HG03457 (cell line): ENCODE results near the gene YBEY.

ENCODE experiments used
- ATAC-seq: cut with Tn5 transposase; IDR thresholded peaks from one replicate; pipeline ENCODE4 v1.9.1; 2021; ENCODE audit warnings: moderate number of reproducible peaks; ENCODE audit not compliant: unreplicated experiment

YBEY gene

DNA sequence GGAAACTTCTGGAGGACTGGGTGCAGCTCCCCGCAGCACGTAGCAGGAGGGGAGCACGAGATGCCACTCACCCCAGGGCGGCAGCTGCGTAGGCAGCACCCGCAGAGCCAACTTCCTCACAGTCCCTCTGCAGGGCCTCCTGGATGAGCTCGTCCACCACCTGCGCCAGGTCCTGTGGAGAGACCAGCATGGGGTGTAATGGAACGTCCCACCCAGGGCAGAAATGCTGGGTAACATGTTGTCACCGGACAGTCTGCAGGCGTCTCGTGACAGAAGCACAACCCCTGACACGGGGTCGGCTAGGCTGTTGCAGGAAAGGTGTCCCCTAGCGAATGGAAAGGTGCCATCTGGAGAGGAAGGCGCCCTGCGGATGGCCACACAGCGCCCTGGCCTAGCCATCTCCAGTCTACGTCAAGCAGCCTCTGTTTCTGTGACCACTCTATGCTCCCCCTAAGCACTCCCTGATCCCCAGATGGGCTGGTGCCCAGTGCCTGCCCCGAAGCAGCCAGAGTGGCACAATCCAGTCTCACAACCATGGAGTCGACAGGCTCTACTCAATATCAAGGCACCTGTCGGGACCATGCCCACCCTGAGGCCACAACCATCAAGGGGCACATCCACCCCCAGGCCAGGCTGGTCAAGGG is 22.0 kb upstream of the YBEY start:
- no peak for ATAC-seq

DNA sequence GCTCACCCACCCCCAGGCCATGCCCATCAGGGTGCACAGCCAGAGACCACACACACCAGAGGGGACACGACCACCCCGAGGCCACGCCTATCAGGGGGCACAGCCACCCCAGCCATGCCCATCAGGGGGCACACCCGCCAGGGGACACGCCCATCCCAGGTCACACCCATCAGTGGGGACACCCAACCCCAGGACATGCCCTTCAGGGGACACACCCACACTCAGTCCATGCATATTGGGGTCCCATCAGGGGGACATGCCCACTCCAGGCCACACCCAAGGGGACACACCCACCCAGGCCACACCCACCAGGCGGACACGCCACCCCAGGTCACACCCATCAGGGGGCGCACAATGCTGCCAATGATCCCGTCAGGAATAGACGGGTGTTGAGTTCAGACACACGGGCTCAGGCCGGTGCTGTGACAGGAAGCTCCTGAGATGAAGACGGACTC is 21.4 kb upstream of the YBEY start:
- ATAC-seq, result no peak

DNA sequence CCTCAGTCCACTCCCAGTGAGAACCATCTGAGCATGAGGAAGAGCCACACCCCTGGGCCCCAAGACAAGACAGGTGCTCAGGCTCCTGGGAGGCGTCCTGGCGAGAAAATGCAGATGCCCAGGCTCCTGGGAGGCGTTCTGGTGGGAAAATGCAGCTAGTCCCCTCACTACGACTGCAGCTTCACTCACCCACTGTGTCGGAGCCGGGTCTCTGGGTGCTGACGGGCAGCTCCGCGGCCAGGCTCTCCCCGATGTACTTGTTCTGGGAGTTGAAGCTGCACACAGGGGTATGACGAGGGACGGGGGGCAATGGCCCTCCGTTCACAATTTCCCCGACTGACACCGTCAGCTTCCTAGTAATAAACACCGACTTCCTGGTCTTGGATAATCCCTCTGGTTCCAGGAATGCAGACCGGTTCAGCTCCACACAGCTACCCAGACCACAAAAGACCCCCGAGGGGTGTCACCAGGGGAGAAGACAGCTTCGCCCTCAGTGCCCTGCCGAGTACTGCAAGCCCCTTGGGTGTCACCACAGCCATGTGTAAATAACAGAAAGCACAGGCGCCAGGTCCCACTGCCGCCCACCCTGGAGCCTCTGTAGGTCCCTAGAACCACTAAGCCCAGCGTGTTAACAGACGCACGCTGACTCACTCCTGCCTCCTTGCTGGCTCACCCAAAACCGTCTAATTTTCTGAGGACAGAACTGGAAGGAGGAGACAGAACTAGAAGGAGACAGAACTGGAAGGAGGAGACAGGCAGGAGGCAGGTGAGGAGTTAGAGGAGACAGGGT is 20.2 kb upstream of the YBEY start:
- ATAC-seq, result no peak

DNA sequence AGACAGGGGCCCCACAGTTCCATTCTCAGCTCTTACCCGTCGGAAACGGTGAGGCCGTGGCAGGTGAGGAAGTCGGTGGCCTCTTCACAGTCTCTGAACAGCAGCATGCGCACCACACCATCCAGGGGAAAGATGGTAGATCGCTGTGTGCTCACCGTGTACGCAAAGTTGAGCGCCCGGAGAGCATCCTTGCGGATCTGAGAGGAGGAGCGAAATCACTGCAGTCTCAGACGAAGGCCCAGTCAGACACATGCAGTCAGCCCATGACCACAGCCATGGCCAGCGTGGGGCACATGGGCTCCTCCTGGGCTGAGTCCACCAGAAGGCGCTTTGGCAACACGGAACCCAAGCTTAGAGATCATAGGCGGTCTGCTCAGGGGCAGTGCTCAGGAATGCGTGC is 19.2 kb upstream of the YBEY start:
- no peak for ATAC-seq

DNA sequence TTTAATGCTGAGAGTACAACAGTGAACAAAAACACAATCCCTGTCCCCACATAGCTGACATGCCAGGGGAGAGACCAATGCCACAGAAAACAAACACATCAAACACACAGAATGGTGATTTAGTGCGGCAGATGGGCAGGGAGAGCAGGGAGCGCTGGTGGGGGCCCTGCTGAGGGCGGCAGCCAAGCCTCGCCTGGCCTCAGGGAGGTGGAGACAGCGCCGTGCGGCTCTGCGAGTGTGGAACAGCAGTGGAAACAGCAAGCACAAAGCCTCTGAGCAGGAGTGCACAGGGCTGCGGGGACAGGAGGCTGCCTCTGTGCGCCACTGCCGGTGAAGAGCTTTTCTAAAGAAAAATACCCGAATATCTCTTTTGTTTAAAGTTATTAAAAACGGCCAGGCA is 17.8 kb upstream of the YBEY start:
- no peak for ATAC-seq

DNA sequence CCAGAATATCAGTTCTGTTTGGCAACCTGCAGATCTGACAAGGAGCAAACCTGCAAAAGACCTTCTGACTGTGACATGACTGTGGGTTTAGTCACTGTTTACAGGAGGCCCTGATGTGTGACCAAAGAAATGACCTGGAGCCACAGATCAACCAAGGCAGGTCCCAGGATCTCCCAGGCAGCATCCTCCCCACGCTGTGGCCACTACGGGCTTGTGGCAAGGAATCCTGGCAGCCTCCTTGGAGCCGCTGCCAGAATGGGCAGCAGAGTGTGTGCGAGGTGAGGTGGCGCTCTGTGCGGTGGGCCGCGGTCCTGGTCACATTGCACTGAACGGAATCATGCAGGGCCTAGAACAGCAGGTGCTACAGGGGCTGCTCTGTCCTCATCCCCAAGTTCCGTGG is 16.7 kb upstream of the YBEY start:
- no peak for ATAC-seq

DNA sequence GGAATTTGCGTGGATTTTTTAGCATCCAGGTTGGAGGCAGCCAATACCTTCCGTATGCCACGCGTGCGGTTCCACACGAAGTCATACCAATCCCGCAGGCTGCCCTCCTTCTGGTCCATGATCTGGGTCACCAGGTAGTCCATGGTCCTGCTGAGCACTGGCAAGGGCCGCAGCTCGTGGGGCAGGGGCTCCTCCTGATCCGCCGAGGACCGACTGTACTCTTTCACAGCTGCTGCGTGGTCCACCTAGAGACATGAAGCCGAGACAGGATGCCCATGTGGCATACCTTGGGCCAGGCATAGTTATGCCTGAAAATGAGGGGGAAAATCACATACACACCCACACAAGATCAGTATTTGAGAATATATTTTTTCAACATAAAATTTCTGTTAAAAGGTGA is 12.8 kb upstream of the YBEY start:
- ATAC-seq, result no peak

DNA sequence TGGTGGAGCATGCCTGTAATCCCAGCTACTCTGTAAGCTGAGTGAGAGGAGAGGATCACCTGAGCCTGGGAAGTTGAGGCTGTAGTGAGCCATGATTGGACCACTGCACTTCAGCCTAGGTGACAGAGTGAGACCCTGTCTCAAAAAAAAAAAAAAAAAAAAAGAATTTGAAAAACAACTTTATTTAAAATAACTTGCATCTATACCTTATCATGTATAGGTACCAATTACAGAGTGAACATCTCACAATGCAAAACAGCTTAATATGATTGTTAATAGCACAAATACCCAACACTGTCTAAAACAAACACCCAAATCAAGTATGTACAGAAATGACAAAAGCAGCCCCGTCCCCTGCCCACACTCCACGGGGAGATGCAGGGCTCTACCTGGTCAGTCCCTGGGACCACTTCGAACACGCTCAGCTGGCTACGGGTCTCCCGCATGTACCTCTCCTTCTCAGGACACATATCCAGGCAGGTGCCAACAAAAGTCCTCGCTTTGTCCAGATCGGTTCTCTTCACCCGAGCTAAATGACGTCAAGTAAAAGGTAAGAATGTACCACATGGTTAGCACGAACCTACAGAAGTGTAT is 11.2 kb upstream of the YBEY start:
- ATAC-seq, result no peak

DNA sequence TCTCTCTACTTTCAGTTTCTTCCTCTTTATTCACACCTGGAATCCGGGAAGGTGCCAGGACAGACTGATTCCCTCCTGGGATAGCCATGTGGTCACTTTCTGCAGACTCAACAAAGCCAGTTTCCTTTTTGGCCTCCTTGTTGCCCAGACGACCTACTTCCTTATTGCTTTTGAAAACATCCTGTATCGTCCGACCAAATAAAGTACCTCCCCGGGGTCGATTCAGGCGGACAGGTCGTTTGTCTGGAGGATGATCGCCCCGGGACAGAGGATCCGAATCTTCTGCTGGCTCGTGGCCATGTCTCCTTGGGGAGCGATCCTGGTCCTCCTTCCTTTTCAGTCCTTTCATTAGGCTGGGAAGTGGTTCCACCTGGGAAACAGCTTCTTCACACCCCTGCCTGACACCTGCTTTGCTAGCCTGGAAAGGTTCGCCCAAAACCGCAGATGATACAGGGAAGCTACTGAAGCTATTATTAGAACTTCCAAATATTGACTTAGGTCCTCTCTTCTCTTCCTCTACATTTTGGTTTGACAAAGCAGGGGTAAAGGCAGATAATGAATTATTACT is 2.0 kb upstream of the YBEY start:
- ATAC-seq, result no peak

DNA sequence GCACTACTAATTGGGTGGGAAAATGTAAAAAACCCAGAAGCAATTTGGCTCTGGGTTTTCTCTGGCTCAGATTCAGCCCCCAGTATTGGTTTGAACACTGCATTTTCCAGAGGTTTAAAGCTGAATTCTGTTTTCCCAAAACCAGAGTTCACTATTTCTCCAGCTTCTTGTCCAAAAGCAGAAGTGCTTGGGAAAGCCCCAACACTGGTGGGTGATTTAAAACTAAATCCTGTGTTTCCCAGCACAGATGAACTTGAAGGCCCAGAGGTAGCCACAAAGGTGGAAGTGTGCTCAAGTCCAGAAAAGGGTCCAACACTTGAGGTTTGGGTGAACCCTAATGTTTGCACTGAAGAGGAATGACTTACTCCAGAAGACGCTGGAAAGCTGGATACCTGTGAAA is 1.4 kb upstream of the YBEY start:
- no peak for ATAC-seq

DNA sequence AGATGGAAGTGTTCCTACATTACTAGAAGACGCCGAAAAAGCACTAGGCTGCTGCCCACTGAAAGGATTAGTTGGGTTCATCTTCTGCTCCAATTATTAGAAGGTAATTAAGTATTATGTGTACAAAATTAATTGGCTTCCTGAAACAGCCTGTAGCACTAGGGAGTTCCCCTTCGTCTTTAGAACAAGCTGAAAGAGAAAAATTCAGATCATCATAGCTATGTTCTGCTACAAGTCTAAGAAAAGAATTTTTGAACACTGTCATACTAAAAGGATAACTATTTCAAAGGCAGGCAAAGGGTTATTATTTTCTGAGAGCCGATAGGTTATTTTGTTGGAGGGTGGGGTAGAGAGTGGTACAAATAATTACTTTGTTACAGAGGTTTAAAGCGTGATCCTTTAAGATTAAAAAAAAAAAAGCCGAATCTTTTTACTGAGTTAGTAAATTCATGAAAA is 908 bp upstream of the YBEY start, which contains the start of gene MCM3AP:
Gene MCM3AP, minus strand, starts transcription at position 406 of the 456 bp plus-strand sequence. Its CDS starts 325 bp downstream, at position 81.
- no peak for ATAC-seq

DNA sequence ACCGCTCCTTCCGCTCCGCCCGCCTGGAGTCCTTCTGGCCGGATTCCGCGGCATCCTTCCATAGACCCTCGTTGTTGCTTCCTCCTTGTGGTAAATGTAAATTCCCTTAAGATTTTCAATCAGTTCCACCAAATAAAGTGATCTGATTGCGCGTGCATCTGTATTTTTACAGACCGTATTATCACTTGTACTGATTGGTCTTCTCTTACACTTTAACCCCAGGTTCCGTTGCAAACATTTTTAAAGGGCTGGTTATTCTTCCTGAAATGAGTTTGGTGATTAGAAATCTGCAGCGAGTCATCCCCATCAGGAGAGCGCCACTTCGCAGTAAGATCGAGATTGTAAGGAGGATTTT is 483 bp downstream of the YBEY start:
- no peak for ATAC-seq

DNA sequence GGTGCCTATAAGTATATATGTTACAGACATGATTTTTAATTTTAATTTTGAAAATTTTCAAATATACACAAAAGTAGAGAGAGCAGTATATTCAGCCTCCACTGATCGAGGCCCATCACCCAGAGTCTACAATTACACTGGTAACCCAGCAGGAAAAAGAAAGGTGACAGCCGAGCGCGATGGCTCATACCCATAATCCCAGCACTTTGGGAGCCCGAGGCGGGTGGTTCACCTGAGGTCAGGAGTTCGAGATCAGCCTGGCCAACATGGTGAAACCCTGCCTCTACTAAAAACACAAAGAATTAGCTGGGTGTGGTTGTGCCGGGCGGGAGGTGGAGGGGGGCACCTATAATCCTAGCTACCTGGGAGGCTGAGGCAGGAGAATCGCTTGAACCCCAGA is 1.4 kb downstream of the YBEY start:
- ATAC-seq, result no peak

DNA sequence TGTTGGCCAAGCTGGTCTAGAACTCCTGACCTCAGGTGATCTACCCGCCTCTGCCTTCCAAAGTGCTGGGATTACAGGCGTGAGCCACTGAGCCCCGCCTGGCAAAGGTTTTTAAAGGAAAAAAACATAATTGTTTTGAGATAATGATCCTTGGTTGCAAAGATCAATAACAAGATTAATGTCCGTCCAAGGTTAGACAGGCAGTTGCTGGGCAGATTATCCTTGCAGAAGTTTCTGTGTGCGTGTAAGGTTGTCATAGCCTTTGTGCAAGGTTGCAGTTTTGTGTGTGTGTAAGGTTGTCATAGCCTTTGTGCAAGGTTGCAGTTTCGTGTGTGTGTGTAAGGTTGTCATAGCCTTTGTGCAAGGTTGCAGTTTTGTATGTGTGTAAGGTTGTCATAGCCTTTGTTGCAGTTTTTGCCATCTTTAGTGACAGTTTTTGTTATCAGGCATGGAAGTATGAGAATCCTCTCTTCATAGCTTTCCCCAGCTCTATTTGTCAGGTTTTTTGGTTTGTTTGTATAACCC is 3.6 kb downstream of the YBEY start:
- no peak for ATAC-seq

DNA sequence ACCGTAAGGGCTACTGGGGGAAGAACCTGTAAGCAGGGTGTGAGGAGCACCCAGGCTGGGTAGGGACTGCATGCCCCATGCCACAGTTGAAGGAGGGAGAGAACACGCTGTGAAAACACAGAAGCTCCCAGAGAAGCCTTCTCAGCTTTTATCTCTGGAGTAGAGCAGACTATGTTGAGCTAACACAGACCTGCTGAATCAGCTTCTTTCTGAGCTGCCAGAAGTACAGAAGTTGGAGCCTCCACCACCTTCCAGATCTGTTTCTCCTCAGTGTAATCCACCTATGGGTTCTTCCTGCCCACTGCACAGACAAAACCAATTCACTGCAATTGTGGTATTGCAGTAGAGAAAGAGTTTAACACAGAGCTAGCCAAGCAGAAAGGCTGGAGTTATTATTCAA is 5.4 kb downstream of the YBEY start:
- no peak for ATAC-seq

DNA sequence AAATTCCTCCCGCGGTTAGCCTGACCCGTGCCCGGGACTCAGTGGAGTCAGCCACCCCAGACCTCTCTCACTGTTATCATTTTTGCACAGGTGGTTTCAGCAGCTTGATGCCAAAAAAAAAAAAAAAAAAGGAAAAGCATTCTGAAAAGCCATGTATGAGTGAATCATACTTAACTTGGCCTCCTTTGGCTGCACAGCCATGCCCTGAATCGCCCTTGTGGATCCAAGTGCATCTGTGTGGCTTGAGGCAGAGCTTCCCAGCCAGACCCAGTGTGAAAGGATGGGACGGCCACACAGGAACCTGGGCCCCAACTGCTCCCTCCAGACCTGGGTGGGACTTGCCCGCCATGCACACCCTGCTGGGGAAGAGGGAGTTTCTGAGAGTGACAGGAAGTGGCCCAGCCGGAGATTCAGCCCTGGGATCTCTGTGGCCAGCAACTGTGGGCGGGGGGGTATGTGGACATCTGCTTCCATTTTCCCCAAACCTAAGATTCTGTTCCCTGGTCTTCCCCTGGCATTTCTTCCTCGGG is 8.6 kb downstream of the YBEY start:
- no peak for ATAC-seq

DNA sequence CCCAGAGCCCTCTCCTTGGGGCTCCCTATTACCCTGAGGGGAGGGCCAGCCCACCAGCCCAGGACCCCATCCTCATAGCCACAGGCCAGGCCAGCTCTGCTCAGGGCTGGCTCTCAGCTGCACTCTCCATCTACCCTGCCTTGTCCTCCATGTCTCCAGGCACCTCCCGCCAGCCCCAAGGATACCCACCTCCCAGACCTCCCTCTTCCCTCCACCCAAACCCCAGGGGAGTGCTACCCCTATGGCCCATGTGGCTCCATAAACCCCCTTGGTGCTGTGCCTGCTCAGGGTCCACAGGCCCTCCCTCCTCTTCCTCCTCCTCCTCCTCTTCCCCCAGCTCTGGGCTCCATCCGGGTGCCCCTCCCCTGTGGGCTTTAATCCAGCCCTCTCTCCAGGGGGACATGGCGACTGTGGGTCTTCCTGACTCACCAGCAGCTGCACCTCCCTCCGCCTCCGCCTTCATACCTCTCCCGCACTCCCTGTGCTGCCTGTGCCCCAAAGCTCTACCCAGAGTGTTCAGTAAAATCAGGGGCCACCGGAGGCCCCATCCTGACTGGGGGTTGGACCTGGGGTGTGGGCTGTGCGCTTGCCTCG is 9.1 kb downstream of the YBEY start:
- no peak for ATAC-seq

DNA sequence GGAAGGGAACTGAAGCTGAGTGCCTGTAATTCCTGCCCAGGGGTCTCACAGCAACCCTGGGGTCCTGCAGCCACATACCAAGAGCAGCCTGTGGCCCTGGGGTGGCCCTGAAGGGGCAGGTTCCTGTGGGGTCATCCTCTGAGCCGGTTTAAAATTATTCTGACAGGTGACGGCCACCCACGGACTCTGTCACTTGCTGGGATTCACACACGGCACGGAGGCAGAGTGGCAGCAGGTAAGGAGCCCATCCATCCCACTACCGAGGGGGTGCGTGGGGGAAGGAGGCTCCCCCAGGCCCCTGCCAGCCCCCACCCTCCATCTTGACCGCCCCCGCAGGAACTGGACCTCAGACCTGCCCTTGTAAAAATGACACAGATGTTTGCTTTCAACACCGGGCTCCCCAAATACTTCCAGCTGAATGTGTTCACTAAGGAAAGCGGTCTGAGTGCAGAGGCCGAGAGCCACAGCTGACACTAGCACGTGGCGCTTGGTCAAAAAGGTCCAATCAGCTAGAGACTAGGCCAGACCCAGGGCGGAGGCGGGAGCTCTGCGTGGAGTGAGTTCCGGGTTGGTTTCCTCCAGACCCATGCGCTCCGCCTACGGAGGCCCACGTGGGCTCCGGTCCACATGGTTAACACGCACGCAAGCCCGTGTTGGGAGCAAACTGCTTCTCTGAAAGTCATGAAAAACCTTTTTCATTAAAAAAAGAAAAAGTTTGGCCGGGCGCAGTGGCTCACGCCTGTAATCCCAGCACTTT is 10.0 kb downstream of the YBEY start:
- ATAC-seq, result no peak

DNA sequence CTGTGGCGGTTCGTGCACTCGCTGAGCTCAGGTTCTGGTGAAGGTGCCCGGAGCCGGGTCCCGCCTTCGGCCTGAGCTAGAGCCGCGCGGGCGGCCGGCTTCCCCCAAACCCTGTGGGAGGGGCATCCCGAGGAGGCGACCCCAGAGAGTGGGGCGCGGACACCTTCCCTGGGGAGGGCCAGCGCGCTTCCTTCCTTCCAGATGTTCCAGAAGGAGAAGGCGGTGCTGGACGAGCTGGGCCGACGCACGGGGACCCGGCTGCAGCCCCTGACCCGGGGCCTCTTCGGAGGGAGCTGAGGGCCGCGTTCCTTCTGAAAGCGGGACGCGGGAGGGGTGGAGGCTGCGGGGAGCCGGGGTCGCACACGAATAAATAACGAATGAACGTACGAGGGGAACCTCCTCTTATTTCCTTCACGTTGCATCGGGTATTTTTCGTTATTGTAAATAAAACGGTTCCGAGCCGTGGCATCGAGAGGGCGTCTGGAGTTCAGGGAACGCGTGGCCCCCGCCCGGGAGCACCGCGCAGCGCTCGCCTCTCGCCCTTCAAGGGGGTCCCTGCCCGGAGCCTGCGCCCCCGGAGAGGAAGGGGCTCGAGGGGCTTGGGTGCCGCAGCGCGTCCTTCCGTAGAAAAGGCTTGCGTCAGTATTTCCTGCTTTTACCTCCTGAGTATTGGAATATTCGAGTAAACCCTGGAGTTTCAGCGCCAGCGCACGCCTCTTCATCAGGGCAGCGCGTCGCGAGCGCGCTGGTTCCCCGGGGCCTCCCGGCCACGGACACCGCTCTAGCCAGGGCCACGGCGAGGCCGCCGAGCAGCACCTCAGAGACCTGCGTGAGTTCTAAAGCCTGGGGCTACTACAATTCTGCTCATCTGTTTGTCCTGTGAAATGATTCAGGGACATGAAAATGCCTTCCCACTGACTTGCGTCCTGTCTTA is 11.5 kb downstream of the YBEY start:
- no peak for ATAC-seq
